HG02884 (cell line): ENCODE measurements around the gene PPP1R37.

Experiments
- ATAC-seq: cut with Tn5 transposase; IDR thresholded peaks from one replicate; pipeline ENCODE4 v1.9.1; 2021; ENCODE audit warnings: mild to moderate bottlenecking, moderate library complexity; ENCODE audit not compliant: unreplicated experiment

Gene PPP1R37, protein sequence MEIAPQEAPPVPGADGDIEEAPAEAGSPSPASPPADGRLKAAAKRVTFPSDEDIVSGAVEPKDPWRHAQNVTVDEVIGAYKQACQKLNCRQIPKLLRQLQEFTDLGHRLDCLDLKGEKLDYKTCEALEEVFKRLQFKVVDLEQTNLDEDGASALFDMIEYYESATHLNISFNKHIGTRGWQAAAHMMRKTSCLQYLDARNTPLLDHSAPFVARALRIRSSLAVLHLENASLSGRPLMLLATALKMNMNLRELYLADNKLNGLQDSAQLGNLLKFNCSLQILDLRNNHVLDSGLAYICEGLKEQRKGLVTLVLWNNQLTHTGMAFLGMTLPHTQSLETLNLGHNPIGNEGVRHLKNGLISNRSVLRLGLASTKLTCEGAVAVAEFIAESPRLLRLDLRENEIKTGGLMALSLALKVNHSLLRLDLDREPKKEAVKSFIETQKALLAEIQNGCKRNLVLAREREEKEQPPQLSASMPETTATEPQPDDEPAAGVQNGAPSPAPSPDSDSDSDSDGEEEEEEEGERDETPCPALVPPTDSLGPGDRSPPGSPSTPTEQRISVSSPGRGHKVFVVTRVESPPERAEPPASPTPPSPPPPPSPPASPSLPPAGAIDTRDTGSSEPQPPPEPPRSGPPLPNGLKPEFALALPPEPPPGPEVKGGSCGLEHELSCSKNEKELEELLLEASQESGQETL

DNA sequence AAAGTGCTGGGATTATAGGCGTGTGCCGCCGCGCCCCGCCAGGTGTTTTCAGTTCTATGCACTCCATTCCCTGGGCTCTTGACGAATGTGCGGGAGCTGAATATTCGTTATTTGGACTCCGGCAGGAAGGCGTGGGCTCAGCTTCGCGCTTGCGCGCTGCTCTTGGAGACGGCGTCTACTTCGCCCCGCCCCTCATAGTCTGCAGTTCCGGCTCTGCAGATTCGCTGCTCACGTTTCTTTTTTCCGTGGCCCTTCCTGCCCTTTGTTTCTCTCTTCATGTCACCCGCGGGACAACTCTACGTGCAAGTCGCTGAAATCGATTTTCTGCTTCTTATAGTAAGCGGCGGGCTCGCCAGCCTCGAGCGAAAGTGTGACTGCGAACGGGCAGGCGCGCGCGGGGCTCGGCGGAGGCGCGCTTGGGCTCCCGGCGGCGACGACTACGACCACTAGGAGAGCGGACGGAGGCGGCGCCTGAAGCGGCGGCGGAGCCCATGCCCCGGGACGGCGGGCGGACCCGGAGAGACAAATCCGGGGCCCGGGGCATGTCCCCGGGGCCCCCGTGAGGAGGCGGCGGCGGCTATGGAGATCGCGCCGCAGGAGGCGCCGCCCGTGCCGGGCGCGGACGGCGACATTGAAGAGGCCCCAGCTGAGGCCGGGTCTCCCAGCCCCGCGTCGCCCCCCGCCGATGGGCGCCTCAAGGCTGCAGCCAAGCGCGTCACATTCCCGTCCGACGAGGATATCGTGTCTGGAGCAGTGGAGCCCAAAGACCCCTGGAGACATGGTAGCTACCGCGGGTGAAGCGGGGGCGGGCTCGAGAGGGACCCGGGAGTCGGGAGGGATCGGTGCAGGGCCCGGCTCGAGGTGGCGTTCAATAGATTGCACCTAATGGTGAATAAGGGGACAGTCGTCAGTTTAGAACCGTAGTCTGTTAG, at the start of gene PPP1R37:
TSS of gene PPP1R37 (plus strand) at position 433 of the 932 bp plus-strand sequence. CDS start at position 580, 147 bp downstream.
- ATAC-seq, result peak; percentile 44

GRCh38 chr19:45045671-45046353, 47.2 kb upstream of the PPP1R37 start:
- no peak for ATAC-seq

- no peak for ATAC-seq
Measured at GRCh38 chr19:45046355-45046754, 46.6 kb upstream of the PPP1R37 start.

GRCh38 chr19:45047188-45047797, 45.7 kb upstream of the PPP1R37 start:
- no peak for ATAC-seq

- no peak for ATAC-seq
Measured at GRCh38 chr19:45049073-45049736, 43.8 kb upstream of the PPP1R37 start.

- no peak for ATAC-seq
Measured at GRCh38 chr19:45050036-45050435, 42.9 kb upstream of the PPP1R37 start.

DNA sequence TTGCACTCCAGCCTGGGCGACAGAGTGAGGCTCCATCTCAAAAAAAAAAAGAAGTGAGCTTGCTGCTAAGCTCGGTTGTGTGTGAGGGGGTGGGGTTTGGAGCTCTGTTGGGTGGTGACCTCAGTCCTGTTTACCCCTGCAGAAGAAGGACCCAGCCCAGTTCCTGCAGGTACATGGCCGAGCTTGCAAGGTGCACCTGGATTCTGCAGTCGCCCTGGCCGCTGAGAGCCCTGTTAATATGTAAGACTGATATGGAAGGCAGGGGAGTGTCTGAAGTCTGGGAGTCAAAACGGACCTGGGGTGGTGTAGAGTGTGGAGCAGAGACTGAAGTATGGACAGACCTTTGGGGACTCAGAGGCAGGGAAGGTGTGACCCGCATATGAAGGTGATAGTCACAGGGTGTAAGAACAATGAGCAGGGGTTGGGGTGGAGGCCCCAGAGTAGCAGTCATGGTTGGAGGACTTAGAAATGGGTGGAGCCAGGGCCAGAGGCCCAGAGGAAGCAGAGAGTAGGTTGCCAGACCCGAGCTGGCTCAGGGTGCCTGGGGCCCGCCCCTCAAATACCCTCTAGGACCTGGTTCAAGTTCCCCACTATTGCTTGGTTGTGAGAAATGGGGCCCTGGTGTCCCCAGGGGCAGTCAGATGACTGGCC, 40.9 kb upstream of the PPP1R37 start:
- ATAC-seq, result no peak

DNA sequence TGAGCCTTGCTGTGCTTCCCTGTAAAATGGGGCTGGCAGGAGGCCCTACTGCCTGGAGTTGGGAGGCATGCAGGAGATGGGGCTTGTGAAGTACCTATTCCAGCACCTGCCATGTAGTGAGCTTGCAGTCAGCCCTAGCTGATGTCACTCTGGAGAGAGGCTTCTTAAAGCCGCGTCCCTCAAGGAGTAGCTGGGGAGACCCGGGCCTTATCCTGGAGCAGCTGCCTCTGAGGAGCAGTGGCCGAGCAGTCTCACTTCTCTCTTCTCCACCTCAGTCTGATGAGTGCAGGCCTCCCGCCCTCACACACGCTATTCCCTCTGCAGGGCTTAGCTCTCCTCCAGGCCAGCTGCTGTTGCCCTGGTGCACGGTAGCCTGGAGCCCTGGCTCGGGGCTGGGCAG, 36.1 kb upstream of the PPP1R37 start:
- no peak for ATAC-seq

- no peak for ATAC-seq
Measured at GRCh38 chr19:45057444-45057843, 35.5 kb upstream of the PPP1R37 start.

DNA sequence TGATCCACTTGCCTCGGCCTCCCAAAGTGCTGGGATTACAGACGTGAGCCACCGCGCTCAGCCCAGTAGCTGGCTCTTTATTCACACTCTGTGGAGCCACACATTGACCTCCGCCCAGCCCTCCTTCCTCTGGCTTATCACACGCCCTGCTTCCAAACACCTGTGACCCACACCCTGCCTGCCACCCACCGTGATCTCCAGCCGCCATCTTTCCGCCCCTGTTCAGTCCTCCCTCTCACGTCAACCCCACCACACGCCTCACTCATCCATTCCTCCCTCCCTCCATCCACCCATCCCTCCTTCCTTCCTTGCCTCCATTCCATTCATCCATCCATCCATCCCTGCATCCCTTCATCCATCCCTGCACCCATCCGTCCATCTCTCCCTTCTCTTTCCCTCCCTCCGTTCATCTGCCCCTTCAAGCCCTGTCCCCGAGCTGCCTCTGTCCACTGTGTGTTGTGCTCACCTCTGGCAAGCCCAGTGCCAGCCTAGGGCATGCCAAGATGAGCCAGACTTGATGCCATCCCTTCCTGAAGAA, 34.3 kb upstream of the PPP1R37 start:
- ATAC-seq, result no peak

DNA sequence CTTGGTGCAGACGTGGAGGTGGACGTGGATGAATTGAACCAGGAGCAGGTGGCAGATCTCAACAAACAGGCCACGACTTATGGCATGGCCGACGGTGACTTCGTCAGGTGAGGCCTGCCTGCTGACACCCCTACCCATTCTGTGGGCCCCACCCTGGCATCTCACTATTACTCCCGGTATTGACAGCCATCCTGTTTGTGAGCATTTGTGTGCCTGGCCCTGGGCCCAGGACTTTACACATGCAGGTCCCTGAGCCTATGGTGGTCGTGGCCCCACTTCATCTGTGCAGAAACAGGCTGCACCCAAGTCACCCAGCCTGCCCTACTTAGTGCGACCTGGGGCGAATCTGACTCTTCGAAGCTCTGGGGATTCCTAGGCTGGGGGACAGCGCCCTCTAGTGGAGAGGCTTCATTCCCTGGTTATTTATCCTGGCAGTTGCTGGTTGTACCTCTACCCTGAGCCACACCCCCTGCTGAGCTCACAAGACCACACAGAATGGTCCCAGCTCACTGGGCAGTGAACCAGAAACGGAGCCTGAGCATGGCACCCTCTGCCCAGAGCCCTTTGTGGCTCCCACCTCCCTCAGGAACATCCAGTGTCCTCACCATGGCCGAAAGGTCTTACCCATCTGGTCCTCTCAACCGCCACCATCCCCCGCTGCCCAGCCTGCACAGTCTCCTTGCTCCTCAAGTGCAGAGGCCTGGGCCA, 33.6 kb upstream of the PPP1R37 start:
- ATAC-seq, result no peak

DNA sequence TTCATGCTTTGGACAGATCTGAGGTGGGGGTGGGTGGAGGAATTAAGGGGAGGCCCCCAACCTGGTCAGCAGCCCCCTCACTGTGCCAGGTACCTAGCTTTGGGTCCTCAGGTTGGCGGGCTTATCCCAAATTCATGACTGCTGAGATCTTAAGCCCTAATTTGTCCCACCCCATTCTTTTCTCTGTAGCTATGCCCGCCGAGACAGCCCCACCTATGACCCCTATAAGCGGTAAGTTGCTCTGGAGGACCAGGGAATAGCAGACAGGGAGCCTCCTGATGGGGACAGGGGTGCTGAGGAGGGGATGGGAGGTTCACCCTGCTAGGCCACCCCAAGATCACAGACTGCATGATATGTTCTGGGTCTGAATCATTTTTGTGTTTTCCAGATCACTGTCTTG, 31.0 kb upstream of the PPP1R37 start:
- ATAC-seq, result no peak

DNA sequence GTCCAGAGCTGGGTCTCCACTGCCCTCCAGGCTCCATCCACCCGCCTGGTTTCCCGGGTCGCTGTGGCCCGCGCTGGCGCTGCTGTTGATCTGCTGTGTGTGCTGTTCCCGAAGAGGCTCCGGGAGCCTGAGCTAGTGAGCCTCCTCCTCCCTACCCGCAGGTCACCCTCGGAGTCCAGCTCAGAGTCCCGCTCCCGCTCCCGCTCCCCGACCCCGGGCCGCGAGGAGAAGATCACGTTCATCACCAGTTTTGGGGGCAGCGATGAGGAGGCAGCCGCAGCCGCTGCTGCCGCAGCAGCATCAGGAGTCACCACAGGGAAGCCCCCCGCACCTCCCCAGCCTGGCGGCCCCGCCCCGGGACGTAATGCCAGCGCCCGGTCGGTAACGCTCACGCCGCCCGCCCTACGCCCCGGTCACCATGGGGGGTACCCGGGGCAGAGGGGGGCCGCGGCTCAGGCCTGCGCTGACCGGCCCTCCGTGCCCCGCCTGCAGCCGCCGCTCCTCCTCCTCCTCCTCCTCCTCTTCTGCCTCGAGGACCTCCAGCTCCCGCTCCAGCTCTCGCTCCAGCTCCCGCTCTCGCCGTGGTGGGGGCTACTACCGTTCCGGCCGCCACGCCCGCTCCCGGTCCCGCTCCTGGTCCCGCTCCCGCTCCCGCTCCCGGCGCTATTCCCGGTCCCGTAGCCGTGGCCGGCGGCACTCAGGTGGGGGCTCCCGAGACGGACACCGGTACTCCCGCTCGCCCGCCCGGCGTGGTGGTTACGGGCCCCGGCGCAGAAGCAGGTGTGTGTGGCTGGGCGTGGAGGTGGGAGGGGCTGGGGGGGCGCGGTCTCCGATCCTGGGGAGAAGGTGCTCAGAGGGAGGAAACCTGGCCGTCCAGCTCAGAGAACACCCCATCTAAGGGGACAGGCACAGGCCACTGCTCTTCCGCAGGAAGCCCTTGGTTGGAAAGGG, 28.9 kb upstream of the PPP1R37 start:
- no peak for ATAC-seq

DNA sequence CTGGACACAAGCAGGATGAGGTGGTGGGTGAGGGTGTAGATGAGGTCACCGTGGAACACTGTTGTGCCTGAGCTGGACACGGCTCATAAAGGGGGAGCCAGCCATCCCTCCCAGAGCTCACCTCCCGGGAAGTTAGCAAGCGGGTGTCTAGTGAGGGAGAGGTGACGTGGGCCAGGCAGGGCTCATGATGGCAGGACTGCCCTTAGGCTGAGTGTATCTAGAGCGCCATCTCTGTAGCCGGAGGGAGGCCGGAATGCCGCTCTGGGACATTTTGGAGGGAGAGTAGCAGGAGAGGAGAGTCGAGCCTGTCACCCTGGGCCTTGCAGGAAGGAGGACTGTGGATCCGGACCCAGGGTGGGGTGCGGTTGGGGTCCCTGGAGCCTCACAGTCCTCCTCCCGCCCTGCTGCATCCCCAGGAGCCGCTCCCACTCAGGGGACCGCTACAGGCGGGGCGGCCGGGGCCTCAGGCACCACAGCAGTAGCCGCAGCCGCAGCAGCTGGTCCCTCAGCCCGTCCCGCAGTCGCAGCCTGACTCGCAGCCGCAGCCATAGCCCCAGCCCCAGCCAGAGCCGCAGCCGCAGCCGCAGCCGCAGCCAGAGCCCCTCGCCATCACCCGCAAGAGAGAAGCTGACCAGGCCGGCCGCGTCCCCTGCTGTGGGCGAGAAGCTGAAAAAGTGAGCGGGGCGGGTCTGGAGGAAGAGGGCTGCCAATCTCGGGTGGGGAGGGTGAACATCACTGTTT, 25.9 kb upstream of the PPP1R37 start:
- ATAC-seq, result no peak

- no peak for ATAC-seq
Measured at GRCh38 chr19:45068041-45068440, 24.9 kb upstream of the PPP1R37 start.

- no peak for ATAC-seq
Measured at GRCh38 chr19:45069056-45069455, 23.9 kb upstream of the PPP1R37 start.
